Nephron (organoid): ENCODE measurements around the gene NSUN6.
A peak's percentile ranks its signal among the peaks of the same experiment; 100 is the strongest.

ENCODE experiments used
- H3K27ac Mint-ChIP-seq, 3 experiments: 2 replicates each; pipeline ENCODE4 v1.8.0; 2020; ENCODE audit warnings: mixed read lengths in 3 of 3, mild to moderate bottlenecking in 2 of 3, moderate library complexity in 1 of 3
- H3K27me3 Mint-ChIP-seq: 2 replicates; pipeline ENCODE4 v1.8.0; 2021; ENCODE audit warnings: low read depth, mild to moderate bottlenecking, moderate library complexity, mixed read lengths
- H3K36me3 Mint-ChIP-seq: 2 replicates; pipeline ENCODE4 v1.8.0; 2020; ENCODE audit warnings: low read depth, mixed read lengths
- H3K4me1 Mint-ChIP-seq: 2 replicates; pipeline ENCODE4 v1.8.0; 2020; ENCODE audit warnings: mixed read lengths
- H3K4me3 Mint-ChIP-seq, 3 experiments: 2 replicates each; pipeline ENCODE4 v1.8.0; 2020; ENCODE audit warnings: mild to moderate bottlenecking in 3 of 3, mixed read lengths in 3 of 3, moderate library complexity in 2 of 3
- H3K9me3 Mint-ChIP-seq: 2 replicates; pipeline ENCODE4 v1.8.0; 2020; ENCODE audit warnings: mixed read lengths
- CTCF ChIP-seq, 3 experiments: fragments of 200-600 bp; sonication (generic); IDR thresholded peaks; one replicate each; pipeline ENCODE4 v1.5.0; 2021; ENCODE audit warnings: antibody characterized with exemption in 3 of 3; ENCODE audit not compliant: unreplicated experiment in 3 of 3

NSUN6 gene

DNA sequence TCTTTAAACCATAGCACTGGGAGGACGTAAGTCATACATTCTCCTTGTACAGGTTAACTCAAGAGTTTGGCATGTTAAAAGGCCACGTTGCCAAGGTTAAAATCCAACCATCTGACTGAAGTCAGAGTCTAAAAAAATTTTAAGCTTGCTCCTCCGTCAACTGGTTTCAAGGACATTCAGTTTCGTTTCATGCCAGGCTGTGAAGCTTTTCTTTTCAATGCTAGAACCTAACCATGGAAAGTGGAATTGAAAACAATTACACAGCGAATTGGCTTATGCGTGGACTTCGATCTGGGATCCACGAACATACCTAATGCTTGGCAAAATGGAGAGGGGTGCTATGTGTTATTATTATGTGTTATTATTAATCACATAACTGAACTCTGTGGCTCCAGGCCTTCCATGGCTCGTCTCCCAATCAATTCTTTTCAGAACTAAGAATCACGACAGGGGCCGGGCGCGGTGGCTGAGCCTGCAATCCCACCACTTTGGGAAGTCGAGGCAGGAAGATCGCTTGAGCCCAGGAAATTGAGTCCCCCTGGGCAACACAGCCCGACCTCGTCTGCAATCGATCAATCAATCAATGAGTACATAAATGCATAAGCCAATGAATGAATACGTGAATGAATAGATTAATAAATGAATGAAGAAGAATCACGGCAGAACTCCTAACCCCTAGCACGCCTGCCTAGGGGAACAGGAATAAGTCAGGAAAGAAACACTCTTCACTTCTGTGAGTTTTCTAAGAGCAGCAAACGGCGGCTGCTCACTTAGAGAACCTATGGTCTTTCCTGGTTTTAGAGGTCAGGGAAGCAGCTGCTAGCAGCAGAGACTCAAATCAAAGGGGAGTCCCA, 7.1 kb upstream of the NSUN6 start:
- no peak for TF ChIP-seq CTCF (IDR thresholded peaks at IDR 0.05; ENCODE audit: unreplicated experiment in 3 of 3)
- H3K27ac Mint-ChIP-seq = peak overlapping the region; percentile 96 to 99 (median 99)
- peak overlapping the region; percentile 99 to 100 (median 99) for H3K4me3 Mint-ChIP-seq
- H3K4me1 Mint-ChIP-seq = peaks cover 25% of the 10 kb centered on the region
- no peaks in the 10 kb centered on the region for H3K27me3 Mint-ChIP-seq
- no peaks in the 10 kb centered on the region for H3K9me3 Mint-ChIP-seq
- H3K36me3 Mint-ChIP-seq = peaks cover 14% of the 10 kb centered on the region

- Mint-ChIP-seq H3K4me1 (peaks cover 24% of the 10 kb centered on the region), H3K9me3 (no peaks in the 10 kb centered on the region), H3K4me3 (peak overlapping the region in 2 of 3 experiments; percentile 16 to 34), H3K27me3 (no peaks in the 10 kb centered on the region), H3K27ac (no peak overlapping the region), H3K36me3 (peaks cover 7% of the 10 kb centered on the region)
- TF ChIP-seq CTCF (IDR thresholded peaks at IDR 0.05; ENCODE audit: unreplicated experiment in 3 of 3) = no peak
These were observed 5.3 kb upstream of the NSUN6 start for GRCh38 chr10:18656724-18657123.

GRCh38 chr10:18653112-18653511, 1.7 kb upstream of the NSUN6 start:
- Mint-ChIP-seq H3K27ac (peak overlapping the region in 1 of 3 experiments; percentile 33), H3K4me1 (peaks cover 32% of the 10 kb centered on the region), H3K4me3 (peak overlapping the region; percentile 94 to 100 (median 96)), H3K9me3 (no peaks in the 10 kb centered on the region), H3K36me3 (no peaks in the 10 kb centered on the region), H3K27me3 (no peaks in the 10 kb centered on the region)
- no peak for TF ChIP-seq CTCF (IDR thresholded peaks at IDR 0.05; ENCODE audit: unreplicated experiment in 3 of 3)

DNA sequence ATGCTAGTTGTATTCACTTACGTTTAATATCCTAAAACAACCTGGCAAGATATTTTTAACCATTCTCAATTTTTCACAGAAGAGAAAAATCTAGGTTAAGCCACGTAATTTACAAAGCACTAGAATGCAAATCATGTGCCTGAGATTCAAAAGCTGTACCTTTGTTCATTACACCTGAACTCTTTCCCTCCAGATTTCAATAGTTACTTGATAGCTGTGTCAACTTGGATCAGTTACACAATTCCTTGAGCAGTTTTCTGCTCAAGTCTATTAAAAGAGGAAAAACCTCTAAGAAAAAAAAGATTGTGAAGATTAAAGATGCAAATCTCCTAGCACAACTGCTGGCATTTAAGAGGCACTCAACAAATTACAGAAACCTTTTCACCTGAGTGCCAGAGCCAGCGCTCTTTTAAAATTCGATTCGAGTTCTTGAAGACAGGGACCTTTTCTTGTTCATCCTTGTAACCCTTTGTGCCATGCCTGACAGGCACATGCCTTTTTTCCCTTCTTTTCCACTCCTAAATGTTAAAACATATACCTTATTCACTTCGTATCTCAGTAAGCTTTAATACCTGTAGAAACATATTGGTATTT, 886 bp downstream of the NSUN6 start:
- no peaks in the 10 kb centered on the region for H3K27me3 Mint-ChIP-seq
- H3K4me3 Mint-ChIP-seq = peak overlapping the region; percentile 94 to 100 (median 96)
- no peak for TF ChIP-seq CTCF (IDR thresholded peaks at IDR 0.05; ENCODE audit: unreplicated experiment in 3 of 3)
- H3K4me1 Mint-ChIP-seq = peaks cover 32% of the 10 kb centered on the region
- peaks cover 1% of the 10 kb centered on the region for H3K36me3 Mint-ChIP-seq
- H3K27ac Mint-ChIP-seq = peak overlapping the region; percentile 86 to 96 (median 87)
- no peaks in the 10 kb centered on the region for H3K9me3 Mint-ChIP-seq

GRCh38 chr10:18649364-18649959, 1.9 kb downstream of the NSUN6 start:
- no peak for TF ChIP-seq CTCF (IDR thresholded peaks at IDR 0.05; ENCODE audit: unreplicated experiment in 3 of 3)
- Mint-ChIP-seq H3K4me3 (peak overlapping the region; percentile 94 to 100 (median 96)), H3K9me3 (no peaks in the 10 kb centered on the region), H3K36me3 (peaks cover 3% of the 10 kb centered on the region), H3K4me1 (peaks cover 32% of the 10 kb centered on the region), H3K27me3 (no peaks in the 10 kb centered on the region), H3K27ac (peak overlapping the region in 2 of 3 experiments; percentile 28 to 87)
